K562 (cell line): ENCODE data around the gene ARHGEF10L. TPM values are rescaled to one million over a fixed set of nuclear protein-coding genes. Genes with fewer than 3 reads are reported as not detected.

Experiments
- CHD7 ChIP-seq: fragments of 200-600 bp; sonication (generic); IDR thresholded peaks from one replicate; pipeline ENCODE4 v1.6.1; 2012; ENCODE audit warnings: mild to moderate bottlenecking, low read depth, low read length, inconsistent platforms
- CTCFL ChIP-seq: IDR thresholded peaks from 2 replicates; pipeline ENCODE4 v1.6.1; 2011; ENCODE audit warnings: borderline replicate concordance, low read depth, mild to moderate bottlenecking, moderate library complexity, low read length; ENCODE audit not compliant: insufficient read depth, poor library complexity, severe bottlenecking
- FOXJ2 ChIP-seq: fragments of 200-800 bp; sonication (Bioruptor generic); IDR thresholded peaks from 2 replicates; pipeline ENCODE4 v1.6.1; 2016; ENCODE audit warnings: missing genetic modification characterization, missing compliant biosample characterization
- NCOA1 ChIP-seq: fragments of 450-650 bp; IDR thresholded peaks from 2 replicates; pipeline ENCODE4 v1.6.1; 2016; ENCODE audit warnings: low read depth
- PHB2 ChIP-seq: fragments of 450-650 bp; IDR thresholded peaks from 2 replicates; pipeline ENCODE4 v1.6.1; 2017; ENCODE audit warnings: low read depth
- TCF3 ChIP-seq: sonication (generic); formaldehyde crosslinking; IDR thresholded peaks from 2 replicates; pipeline ENCODE4 v1.4.0; 2020; ENCODE audit warnings: mild to moderate bottlenecking, missing genetic modification reagents
- polyA plus RNA-seq, 8 experiments: library from polyadenylated mRNA; depleted of rRNA in 4 of 8; stranded (reverse) in 5 of 8; unstranded in 3 of 8; fragments of >200 nt; fragmentation: Nextera tagmentation in 2 of 8; fragmentation: Illumina TruSeq in 1 of 8; extraction: Ambion mirVana in 2 of 8; extraction: Trizol in 1 of 8; gene quantifications; 2 replicates each; pipeline versions ENCODE4 v1.2.1 to v1.2.3, GENCODE V29; 2011 to 2014; ENCODE audit warnings: inconsistent platforms in 1 of 8, missing spikeins in 1 of 8
- total RNA-seq, 7 experiments: library from RNA; depleted of rRNA in 6 of 7; stranded (reverse); fragments of >200 nt in 6 of 7; fragmentation: Illumina TruSeq in 2 of 7; extraction: Trizol in 2 of 7; gene quantifications; 2 replicates each; pipeline versions ENCODE4 v1.2.1 to v1.2.3, GENCODE V29; 2011 to 2021; ENCODE audit warnings: low replicate concordance in 1 of 7

ARHGEF10L gene
- total and polyA plus RNA-seq, 9 of the 15 experiments (the other 6 are each of a cell fraction or from before 2014, with no cell fraction given) = 0.09 to 0.13 TPM; not detected in 7

GRCh38 chr1:17725811-17726582, 186.5 kb downstream of the ARHGEF10L start (continued):
- no peak for TF ChIP-seq TCF3 (CRISPR knock-in tag)
- TF ChIP-seq CHD7 = no peak
- no peak for TF ChIP-seq FOXJ2 (tag)
- no peak for TF ChIP-seq NCOA1
- no peak for TF ChIP-seq PHB2
- no peak for TF ChIP-seq CTCFL
